GM20000 (cell line): ENCODE measurements around the gene RAB7A.
A peak's percentile ranks its signal among the peaks of the same experiment; 100 is the strongest.

Experiments used
- DNase-seq: peaks from one replicate; pipeline ENCODE4 v3.0.0; 2012; ENCODE audit warnings: low spot score
- CTCF ChIP-seq: IDR thresholded peaks from 2 replicates; pipeline ENCODE4 v1.5.1; 2012; ENCODE audit warnings: mild to moderate bottlenecking, control low read depth; ENCODE audit errors: extremely low read depth, missing control alignments

RAB7A gene

DNA sequence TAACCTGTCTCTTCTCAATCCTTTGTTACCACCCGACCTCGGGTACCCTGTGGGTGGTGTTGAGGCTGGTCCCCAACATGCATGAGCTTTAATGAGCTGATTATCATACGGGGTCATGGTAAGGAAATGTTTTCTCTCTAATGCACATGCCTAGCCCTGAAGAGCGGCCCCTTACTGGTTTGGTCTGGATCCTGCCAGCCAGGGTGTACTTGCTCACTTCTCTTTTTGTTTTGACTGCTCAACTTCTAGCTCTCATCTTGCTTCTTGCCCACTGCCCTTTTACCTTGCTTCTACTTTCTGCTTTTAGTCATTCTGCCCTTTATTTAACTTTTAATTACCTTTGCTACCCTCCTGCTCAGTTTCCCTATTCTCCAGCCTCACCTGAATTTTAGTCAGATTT, 109.1 kb downstream of the RAB7A start:
- TF ChIP-seq CTCF: no peak
- no peak for DNase-seq

- TF ChIP-seq CTCF: no peak
- no peak for DNase-seq
Observed at GRCh38 chr3:128841926-128842920, 116.2 kb downstream of the RAB7A start.

- TF ChIP-seq CTCF: no peak
- no peak for DNase-seq
Observed at GRCh38 chr3:128844502-128844901, 118.5 kb downstream of the RAB7A start.

- peak; percentile 32 for DNase-seq
- TF ChIP-seq CTCF: no peak
Observed at GRCh38 chr3:128845119-128845777, 119.3 kb downstream of the RAB7A start.

DNA sequence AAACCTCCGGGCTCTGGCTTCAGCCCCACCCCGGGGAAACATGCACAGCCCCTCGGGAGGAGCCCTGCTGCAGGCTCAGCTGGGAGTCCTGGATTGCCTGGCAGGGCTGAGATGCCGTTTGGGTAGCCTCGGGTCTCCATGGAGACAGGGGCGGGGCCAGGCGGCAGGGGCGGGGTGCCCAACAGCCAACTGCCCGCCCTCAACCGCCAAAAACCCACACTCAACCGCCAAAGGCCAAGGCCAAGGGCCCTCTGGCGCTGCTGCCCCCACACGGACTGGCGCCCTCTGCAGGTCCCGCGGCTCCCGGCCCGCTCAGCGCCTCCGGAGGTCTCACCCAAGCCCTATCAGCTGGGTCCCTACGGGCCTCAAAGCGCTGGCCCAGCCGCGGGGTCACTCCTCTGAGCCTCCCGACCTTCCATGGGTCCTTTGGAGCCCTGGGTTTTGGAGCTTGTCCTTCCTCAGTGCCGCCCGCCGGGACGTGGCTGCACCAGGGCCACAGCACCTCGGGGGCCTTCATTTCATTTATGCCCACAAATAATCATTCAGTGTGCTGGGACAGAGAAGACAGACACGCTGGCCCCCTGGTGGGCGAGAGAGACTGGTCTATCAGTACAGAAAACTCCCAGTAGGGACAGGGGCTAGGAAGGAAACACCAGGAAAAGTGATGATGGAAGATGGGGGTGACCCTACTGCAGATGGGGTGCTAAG, 119.9 kb downstream of the RAB7A start:
- peak; percentile 87 for DNase-seq
- peak; percentile 60 for TF ChIP-seq CTCF

DNA sequence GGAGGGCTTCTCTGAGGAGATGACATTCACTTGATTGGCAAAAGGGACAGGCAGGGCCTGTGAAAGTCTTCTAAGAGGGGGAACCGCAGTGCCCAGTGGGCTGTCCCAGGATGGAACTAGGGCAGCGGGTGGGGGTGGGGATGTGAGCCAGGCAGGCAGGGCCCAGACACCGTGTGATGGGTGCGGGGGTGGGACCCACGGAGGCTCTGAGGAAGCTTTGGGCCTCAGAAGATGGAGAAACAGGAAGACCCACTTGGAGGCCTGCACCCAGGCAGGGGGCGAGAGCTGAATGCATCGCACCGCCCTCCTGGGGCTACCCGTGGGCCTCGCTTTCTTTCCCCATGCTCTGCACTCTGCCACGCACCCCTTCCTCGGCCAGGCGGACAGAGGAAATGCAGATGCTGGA, 120.5 kb downstream of the RAB7A start:
- DNase-seq: no peak
- no peak for TF ChIP-seq CTCF
